Fibroblast of mammary gland (primary cell): ENCODE results near the gene CBFA2T2.
A peak's percentile ranks its signal among the peaks of the same experiment; 100 is the strongest.

Experiments
- DNase-seq: peaks from one replicate; pipeline ENCODE4 v3.0.0-alpha.2; 2010; ENCODE audit warnings: low read depth
- H3K4me3 ChIP-seq: 2 replicates; pipeline ENCODE4 v1.5.1; 2011; ENCODE audit warnings: low read depth, mild to moderate bottlenecking, low read length, moderate library complexity; ENCODE audit not compliant: control insufficient read depth
- TF ChIP-seq, protein P1 (sequence below): conservative IDR thresholded peaks from 2 replicates; pipeline ENCODE4 v1.5.1; 2011; ENCODE audit warnings: low read depth, low read length, inconsistent platforms; ENCODE audit not compliant: control insufficient read depth, insufficient read depth

The CBFA2T2 gene

GRCh38 chr20:33671573-33672288, 181.8 kb downstream of the CBFA2T2 start:
- no peak for DNase-seq
- TF ChIP-seq, protein P1, sequence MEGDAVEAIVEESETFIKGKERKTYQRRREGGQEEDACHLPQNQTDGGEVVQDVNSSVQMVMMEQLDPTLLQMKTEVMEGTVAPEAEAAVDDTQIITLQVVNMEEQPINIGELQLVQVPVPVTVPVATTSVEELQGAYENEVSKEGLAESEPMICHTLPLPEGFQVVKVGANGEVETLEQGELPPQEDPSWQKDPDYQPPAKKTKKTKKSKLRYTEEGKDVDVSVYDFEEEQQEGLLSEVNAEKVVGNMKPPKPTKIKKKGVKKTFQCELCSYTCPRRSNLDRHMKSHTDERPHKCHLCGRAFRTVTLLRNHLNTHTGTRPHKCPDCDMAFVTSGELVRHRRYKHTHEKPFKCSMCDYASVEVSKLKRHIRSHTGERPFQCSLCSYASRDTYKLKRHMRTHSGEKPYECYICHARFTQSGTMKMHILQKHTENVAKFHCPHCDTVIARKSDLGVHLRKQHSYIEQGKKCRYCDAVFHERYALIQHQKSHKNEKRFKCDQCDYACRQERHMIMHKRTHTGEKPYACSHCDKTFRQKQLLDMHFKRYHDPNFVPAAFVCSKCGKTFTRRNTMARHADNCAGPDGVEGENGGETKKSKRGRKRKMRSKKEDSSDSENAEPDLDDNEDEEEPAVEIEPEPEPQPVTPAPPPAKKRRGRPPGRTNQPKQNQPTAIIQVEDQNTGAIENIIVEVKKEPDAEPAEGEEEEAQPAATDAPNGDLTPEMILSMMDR, result no peak
- H3K4me3 ChIP-seq, result no peak overlapping the region

GRCh38 chr20:33672426-33673113, 182.7 kb downstream of the CBFA2T2 start:
- TF ChIP-seq, protein P1, result no peak
- DNase-seq, result peak; percentile 18
- H3K4me3 ChIP-seq, result peak overlapping the region; percentile 76

- TF ChIP-seq, protein P1, result no peak
- peak overlapping the region; percentile 76 for H3K4me3 ChIP-seq
- no peak for DNase-seq
Measured at GRCh38 chr20:33673114-33673409, 183.2 kb downstream of the CBFA2T2 start.

GRCh38 chr20:33673410-33674293, 183.8 kb downstream of the CBFA2T2 start:
- TF ChIP-seq, protein P1, result no peak
- peak overlapping the region; percentile 76 for H3K4me3 ChIP-seq
- DNase-seq, result peak; percentile 47

DNA sequence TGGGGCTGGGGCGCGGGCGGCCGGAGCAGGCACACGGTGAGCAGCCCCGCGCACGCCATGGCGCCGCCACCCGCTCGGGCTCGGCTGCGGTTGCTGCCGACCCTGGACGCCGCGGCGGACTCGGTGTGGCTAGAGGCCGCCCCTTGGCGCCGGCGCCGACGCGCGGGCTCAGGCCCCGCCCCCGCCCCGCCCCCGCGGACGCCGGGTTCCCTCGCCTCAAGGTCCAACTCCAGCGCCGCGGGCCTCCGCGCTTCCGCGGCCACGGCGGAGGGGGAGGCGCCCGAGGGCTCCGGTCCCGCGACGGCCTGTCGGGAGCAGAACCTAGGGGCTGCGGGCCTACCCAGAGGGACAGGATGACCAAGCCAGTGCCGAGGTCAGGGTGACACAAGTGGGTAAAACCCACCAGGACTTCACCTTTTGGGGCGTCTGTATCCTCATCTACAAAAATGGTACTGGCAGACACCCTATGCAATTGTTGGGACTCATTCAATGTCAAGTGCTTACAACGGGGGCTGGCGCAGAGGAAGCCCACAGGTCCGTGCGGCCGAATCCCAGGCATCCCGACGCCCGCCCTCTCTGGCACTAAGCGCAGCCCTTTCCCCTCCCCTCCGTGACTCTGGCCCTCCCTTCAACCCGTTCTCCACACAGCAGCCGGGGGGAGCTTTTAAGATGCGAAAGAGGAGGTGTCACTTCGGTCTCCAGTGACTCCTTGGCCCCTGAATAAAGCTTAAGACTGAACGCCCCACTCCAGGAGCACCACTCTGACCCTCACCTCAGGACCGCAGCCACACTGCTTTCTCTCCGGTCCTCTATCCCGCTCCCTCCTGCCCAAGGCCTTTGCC, 184.6 kb downstream of the CBFA2T2 start, which contains the start of gene NECAB3:
TSS of gene NECAB3 (minus strand) at position 135 of the 842 bp plus-strand sequence. CDS start at position 59, 76 bp downstream.
- peak; percentile 60 for DNase-seq
- H3K4me3 ChIP-seq, result peak within 1 kb of the TSS; percentile 76
- TF ChIP-seq, protein P1, result no peak
